Neuronal stem cell (in vitro differentiated cells): Measurements from ENCODE around the gene ING1.

Experiments
- DNase-seq: peaks from one replicate; pipeline ENCODE4 v3.0.0-alpha.2; 2013; ENCODE audit warnings: low spot score
- H2AFZ ChIP-seq: one replicate; pipeline ENCODE4 v1.6.1; 2013; ENCODE audit warnings: mild to moderate bottlenecking, low read length, inconsistent platforms
- H2AK5ac ChIP-seq: 2 replicates; pipeline ENCODE4 v1.6.1; 2013; ENCODE audit warnings: low read depth, mild to moderate bottlenecking, inconsistent platforms, low read length, moderate library complexity, mixed read lengths
- H2BK120ac ChIP-seq: 2 replicates; pipeline ENCODE4 v1.6.1; 2013; ENCODE audit warnings: low read depth, mild to moderate bottlenecking, inconsistent platforms, low read length, moderate library complexity, mixed read lengths
- H2BK12ac ChIP-seq: one replicate; pipeline ENCODE4 v1.6.1; 2013; ENCODE audit warnings: low read length, inconsistent platforms
- H2BK15ac ChIP-seq: 2 replicates; pipeline ENCODE4 v1.6.1; 2013; ENCODE audit warnings: mild to moderate bottlenecking, low read length, inconsistent platforms, mixed read lengths
- H2BK5ac ChIP-seq: one replicate; pipeline ENCODE4 v1.6.1; 2013; ENCODE audit warnings: inconsistent platforms, mild to moderate bottlenecking, low read length, moderate library complexity
- H3K14ac ChIP-seq: one replicate; pipeline ENCODE4 v1.6.1; 2013; ENCODE audit warnings: low read length, inconsistent platforms
- H3K18ac ChIP-seq: 2 replicates; pipeline ENCODE4 v1.6.1; 2013; ENCODE audit warnings: low read length, inconsistent platforms
- H3K23ac ChIP-seq: 2 replicates; pipeline ENCODE4 v1.6.1; 2013; ENCODE audit warnings: low read depth, mild to moderate bottlenecking, mixed read lengths, low read length, inconsistent platforms; ENCODE audit not compliant: poor library complexity
- H3K27ac ChIP-seq: replicated peaks from 3 replicates; pipeline ENCODE4 v1.5.1; 2013; ENCODE audit warnings: low read length, inconsistent platforms
- H3K27me3 ChIP-seq, 3 experiments: 2 replicates each; pipeline ENCODE4 v1.6.1; 2013; ENCODE audit warnings: low read length in 3 of 3, mild to moderate bottlenecking in 2 of 3, inconsistent platforms in 1 of 3, low read depth in 1 of 3, mixed read lengths in 1 of 3, moderate library complexity in 1 of 3; ENCODE audit not compliant: control insufficient read depth in 3 of 3, insufficient read depth in 3 of 3
- H3K36me3 ChIP-seq, 2 donors: replicated peaks in 1 of 2; 2 replicates each; pipeline ENCODE4 v1.6.1; 2013; ENCODE audit warnings: low read length in 2 of 2; ENCODE audit not compliant: control insufficient read depth in 2 of 2, insufficient read depth in 2 of 2
- H3K4ac ChIP-seq: 2 replicates; pipeline ENCODE4 v1.6.1; 2013; ENCODE audit warnings: inconsistent platforms, mild to moderate bottlenecking, low read length, moderate library complexity
- H3K4me1 ChIP-seq, 2 donors: 1 replicate in 1 of 2; 2 replicates in 1 of 2; pipeline ENCODE4 v1.6.1; 2013; ENCODE audit warnings: low read length in 2 of 2, low read depth in 1 of 2; ENCODE audit not compliant: control insufficient read depth in 2 of 2, insufficient read depth in 1 of 2
- H3K4me2 ChIP-seq: one replicate; pipeline ENCODE4 v1.6.1; 2013; ENCODE audit warnings: mild to moderate bottlenecking, low read length, inconsistent platforms; ENCODE audit not compliant: insufficient read depth, poor library complexity, severe bottlenecking
- H3K4me3 ChIP-seq, 2 donors: 2 replicates each; pipeline ENCODE4 v1.5.1; 2013; ENCODE audit warnings: low read length in 2 of 2, mild to moderate bottlenecking in 2 of 2, inconsistent platforms in 1 of 2, moderate library complexity in 1 of 2
- H3K79me1 ChIP-seq: one replicate; pipeline ENCODE4 v1.6.1; 2013; ENCODE audit warnings: low read depth, mild to moderate bottlenecking, inconsistent platforms, low read length, moderate library complexity
- H3K9ac ChIP-seq: one replicate; pipeline ENCODE4 v1.6.1; 2013; ENCODE audit warnings: mild to moderate bottlenecking, low read depth, low read length, inconsistent platforms; ENCODE audit not compliant: poor library complexity
- H3K9me3 ChIP-seq, 2 donors: replicated peaks in 1 of 2; 2 replicates each; pipeline versions ENCODE3 to v1.6.1; 2013; ENCODE audit warnings: low read length in 2 of 2, mild to moderate bottlenecking in 2 of 2, inconsistent platforms in 1 of 2, low read depth in 1 of 2, mixed read lengths in 1 of 2, moderate library complexity in 1 of 2; ENCODE audit not compliant: control insufficient read depth in 2 of 2, insufficient read depth in 1 of 2
- H4K8ac ChIP-seq: one replicate; pipeline ENCODE4 v1.6.1; 2013; ENCODE audit warnings: low read depth, mild to moderate bottlenecking, inconsistent platforms, low read length, moderate library complexity
- H4K91ac ChIP-seq: one replicate; pipeline ENCODE4 v1.6.1; 2013; ENCODE audit warnings: low read length, low read depth, mild to moderate bottlenecking, inconsistent platforms; ENCODE audit not compliant: poor library complexity
- WGBS, 2 donors: extraction: QIAGEN DNeasy Blood & Tissue Kit; methylation state at CpG; one replicate each; pipeline ENCODE4 v1.1.7; 2013; ENCODE audit warnings: missing lambda C conversion rate in 2 of 2, mixed read lengths in 1 of 2; ENCODE audit not compliant: insufficient read length in 2 of 2, insufficient replicate concordance in 1 of 2; ENCODE audit errors: extremely low coverage in 2 of 2; 5-methylcytosine and 5-hydroxymethylcytosine counted together

The ING1 gene

GRCh38 chr13:110712849-110713641, 455 bp upstream of the ING1 start:
- Histone ChIP-seq H3K36me3 (no peaks in the 10 kb centered on the region), H2AFZ (peak overlapping the region; percentile 87), H4K91ac (peak overlapping the region; percentile 99), H2BK15ac (peak overlapping the region; percentile 69), H3K9me3 (no peaks in the 10 kb centered on the region), H3K27me3 (no peaks in the 10 kb centered on the region), H3K9ac (peak overlapping the region; percentile 98), H3K4ac (peak overlapping the region; percentile 81), H3K4me2 (peak overlapping the region; percentile 80), H2BK120ac (peak overlapping the region; percentile 98), H3K27ac (peak overlapping the region; percentile 100), H2AK5ac (peak overlapping the region; percentile 96), H3K79me1 (peaks cover 7% of the 10 kb centered on the region), H4K8ac (no peak overlapping the region), H3K18ac (peak overlapping the region; percentile 100), H3K23ac (peak overlapping the region; percentile 99), H3K4me1 (peaks cover 0 to 6% of the 10 kb centered on the region in 2 donors), H3K4me3 (peak overlapping the region; percentile 95), H3K14ac (peak overlapping the region; percentile 100), H2BK5ac (peak overlapping the region; percentile 95), H2BK12ac (peak overlapping the region; percentile 58)
- WGBS, 2 donors = no CpG with 5 or more reads among the region's 68 CpGs
- peak; percentile 99 for DNase-seq

GRCh38 chr13:110713981-110714796, 689 bp downstream of the ING1 start:
- Histone ChIP-seq H2BK15ac (peak overlapping the region; percentile 67), H3K27ac (peak overlapping the region; percentile 87), H3K14ac (peak overlapping the region; percentile 98), H3K4me1 (peaks cover 1 to 6% of the 10 kb centered on the region in 2 donors), H4K8ac (no peak overlapping the region), H2BK12ac (peak overlapping the region; percentile 58), H3K4me3 (peak overlapping the region; percentile 95 to 99), H3K4ac (peak overlapping the region; percentile 53), H3K23ac (peak overlapping the region; percentile 97), H2AFZ (peak overlapping the region; percentile 72), H3K79me1 (peaks cover 8% of the 10 kb centered on the region), H2BK5ac (peak overlapping the region; percentile 87), H3K9me3 (peaks cover 0 to 1% of the 10 kb centered on the region in 2 donors), H3K27me3 (no peaks in the 10 kb centered on the region), H3K36me3 (peaks cover 3 to 6% of the 10 kb centered on the region in 2 donors), H4K91ac (no peak overlapping the region), H2BK120ac (peak overlapping the region; percentile 47), H3K9ac (peak overlapping the region; percentile 99), H3K4me2 (peak overlapping the region; percentile 58), H3K18ac (peak overlapping the region; percentile 99), H2AK5ac (peak overlapping the region; percentile 94)
- no CpG with 5 or more reads among the region's 86 CpGs for whole genome bisulfite sequencing, 2 donors
- peak; percentile 38 for DNase-seq

DNA sequence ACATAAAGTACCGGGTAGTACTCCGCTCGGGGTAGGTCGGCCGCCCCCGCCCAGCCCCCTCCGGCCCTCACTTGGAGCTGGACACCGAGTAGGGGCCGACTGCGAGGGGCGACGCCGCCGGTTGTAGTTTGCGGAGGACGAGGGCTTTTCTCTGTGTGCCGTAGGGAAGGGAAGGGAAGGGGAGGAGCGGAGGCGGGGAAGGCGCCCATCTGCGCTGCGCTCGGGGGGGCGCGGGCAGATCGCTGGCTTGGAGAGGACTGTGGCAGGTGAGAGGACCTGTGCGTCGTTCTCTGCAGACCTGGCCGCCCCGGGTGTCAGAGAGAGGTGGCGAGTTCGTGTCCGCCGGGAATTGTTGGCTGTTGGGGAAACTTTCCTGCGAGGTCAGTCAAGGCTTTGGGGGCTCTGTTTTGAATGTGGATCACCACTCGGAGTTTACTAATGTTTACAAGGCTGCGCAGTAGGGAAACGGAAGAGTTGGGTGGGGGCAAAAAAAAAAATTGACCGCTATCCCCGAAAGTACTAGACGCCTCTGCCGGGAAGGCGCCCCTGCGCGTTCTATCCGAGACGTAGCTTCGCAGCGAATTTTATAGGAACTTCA, 1.4 kb downstream of the ING1 start:
- Histone ChIP-seq H2BK15ac (peak overlapping the region; percentile 67), H2AFZ (peak overlapping the region; percentile 72), H3K27me3 (no peaks in the 10 kb centered on the region), H3K27ac (peak overlapping the region; percentile 87), H3K14ac (peak overlapping the region; percentile 14), H3K4me1 (peaks cover 1 to 6% of the 10 kb centered on the region in 2 donors), H2BK12ac (no peak overlapping the region), H3K23ac (peak overlapping the region; percentile 97), H3K4me3 (peak overlapping the region; percentile 95 to 99), H2BK120ac (no peak overlapping the region), H3K79me1 (peaks cover 12% of the 10 kb centered on the region), H3K9ac (peak overlapping the region; percentile 99), H2AK5ac (peak overlapping the region; percentile 94), H3K4me2 (peak overlapping the region; percentile 58), H3K18ac (peak overlapping the region; percentile 99), H2BK5ac (peak overlapping the region; percentile 87), H3K36me3 (peaks cover 9 to 13% of the 10 kb centered on the region in 2 donors), H3K4ac (no peak overlapping the region), H3K9me3 (peaks cover 0 to 3% of the 10 kb centered on the region in 2 donors), H4K8ac (no peak overlapping the region), H4K91ac (no peak overlapping the region)
- WGBS, 2 donors = no CpG with 5 or more reads among the region's 49 CpGs
- peak; percentile 35 for DNase-seq
